Activated CD4-positive, alpha-beta memory T cell treated with anti-CD3 and anti-CD28 coated beads, Interleukin-2, amount 10 ng/mL, durations not matched to agents 7 days and 5 days (primary cell): Measurements from ENCODE around the gene OLIG1. TPM values are rescaled to one million over a fixed set of nuclear protein-coding genes. Genes with fewer than 3 reads are reported as not detected.

Source experiments
- CTCF ChIA-PET: fragments of 350-600 bp; sonication (Branson Sonifier 250); formaldehyde crosslinking; loops from one replicate; lab custom pipeline; 2021; ENCODE audit warnings: antibody characterized with exemption, inconsistent platforms; lab: Charles Lee
- POLR2A ChIA-PET: fragments of 350-600 bp; sonication (Branson Sonifier 250); formaldehyde crosslinking; loops from one replicate; lab custom pipeline; 2021; ENCODE audit warnings: antibody characterized with exemption; lab: Charles Lee
- DNase-seq: peaks from one replicate; pipeline ENCODE4 v3.0.0-alpha.2; 2020
- H3K27ac Mint-ChIP-seq: one replicate; pipeline ENCODE4 v1.8.0; 2021; ENCODE audit warnings: mild to moderate bottlenecking, mixed read lengths
- H3K27me3 Mint-ChIP-seq: one replicate; pipeline ENCODE4 v1.8.0; 2021; ENCODE audit warnings: mixed read lengths
- H3K36me3 Mint-ChIP-seq: one replicate; pipeline ENCODE4 v1.8.0; 2021; ENCODE audit warnings: low read depth, mixed read lengths
- H3K4me1 Mint-ChIP-seq: one replicate; pipeline ENCODE4 v1.8.0; 2021; ENCODE audit warnings: mixed read lengths
- H3K4me3 Mint-ChIP-seq: one replicate; pipeline ENCODE4 v1.8.0; 2021; ENCODE audit warnings: mild to moderate bottlenecking, mixed read lengths
- H3K9me3 Mint-ChIP-seq: one replicate; pipeline ENCODE4 v1.8.0; 2021; ENCODE audit warnings: mixed read lengths
- total RNA-seq, 2 experiments: library from RNA; stranded (reverse); gene quantifications; one replicate each; pipeline ENCODE4 v1.2.3, GENCODE V29; 2021

OLIG1 gene
- total RNA-seq, 2 experiments from 2014 or later, result not detected

- Mint-ChIP-seq H3K4me1 (peaks cover 27% of the 10 kb centered on the region), H3K36me3 (peaks cover 15% of the 10 kb centered on the region), H3K4me3 (peak overlapping the region; percentile 4), H3K27me3 (peaks cover 76% of the 10 kb centered on the region), H3K27ac (peak overlapping the region; percentile 35), H3K9me3 (no peaks in the 10 kb centered on the region)
- no peak for DNase-seq
- POLR2A ChIA-PET, result interaction anchor here (0.6 kb wide), 1 partner anchor 918 kb away, joined by 3 read pairs; no protein-coding TSS in a partner anchor
- CTCF ChIA-PET, result interaction anchor here (2.2 kb wide), 1 partner anchor 170 kb away, joined by 7 read pairs; no protein-coding TSS in a partner anchor
These were observed 43.0 kb upstream of the OLIG1 start for GRCh38 chr21:33026878-33027400.

DNA sequence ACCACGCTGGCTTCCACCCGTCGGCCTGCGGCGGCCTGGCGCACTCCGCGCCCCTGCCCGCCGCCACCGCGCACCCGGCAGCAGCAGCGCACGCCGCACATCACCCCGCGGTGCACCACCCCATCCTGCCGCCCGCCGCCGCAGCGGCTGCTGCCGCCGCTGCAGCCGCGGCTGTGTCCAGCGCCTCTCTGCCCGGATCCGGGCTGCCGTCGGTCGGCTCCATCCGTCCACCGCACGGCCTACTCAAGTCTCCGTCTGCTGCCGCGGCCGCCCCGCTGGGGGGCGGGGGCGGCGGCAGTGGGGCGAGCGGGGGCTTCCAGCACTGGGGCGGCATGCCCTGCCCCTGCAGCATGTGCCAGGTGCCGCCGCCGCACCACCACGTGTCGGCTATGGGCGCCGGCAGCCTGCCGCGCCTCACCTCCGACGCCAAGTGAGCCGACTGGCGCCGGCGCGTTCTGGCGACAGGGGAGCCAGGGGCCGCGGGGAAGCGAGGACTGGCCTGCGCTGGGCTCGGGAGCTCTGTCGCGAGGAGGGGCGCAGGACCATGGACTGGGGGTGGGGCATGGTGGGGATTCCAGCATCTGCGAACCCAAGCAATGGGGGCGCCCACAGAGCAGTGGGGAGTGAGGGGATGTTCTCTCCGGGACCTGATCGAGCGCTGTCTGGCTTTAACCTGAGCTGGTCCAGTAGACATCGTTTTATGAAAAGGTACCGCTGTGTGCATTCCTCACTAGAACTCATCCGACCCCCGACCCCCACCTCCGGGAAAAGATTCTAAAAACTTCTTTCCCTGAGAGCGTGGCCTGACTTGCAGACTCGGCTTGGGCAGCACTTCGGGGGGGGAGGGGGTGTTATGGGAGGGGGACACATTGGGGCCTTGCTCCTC lies 42.3 kb upstream of the OLIG1 start:
- no peak overlapping the region for H3K4me3 Mint-ChIP-seq
- POLR2A ChIA-PET, result no interaction called here
- H3K27me3 Mint-ChIP-seq, result peaks cover 75% of the 10 kb centered on the region
- no peak overlapping the region for H3K27ac Mint-ChIP-seq
- H3K36me3 Mint-ChIP-seq, result peaks cover 14% of the 10 kb centered on the region
- CTCF ChIA-PET, result interaction anchor here (2.2 kb wide), 1 partner anchor 169 kb away, joined by 7 read pairs; no protein-coding TSS in a partner anchor
- no peak for DNase-seq
- no peaks in the 10 kb centered on the region for H3K9me3 Mint-ChIP-seq
- H3K4me1 Mint-ChIP-seq, result peaks cover 26% of the 10 kb centered on the region

DNA sequence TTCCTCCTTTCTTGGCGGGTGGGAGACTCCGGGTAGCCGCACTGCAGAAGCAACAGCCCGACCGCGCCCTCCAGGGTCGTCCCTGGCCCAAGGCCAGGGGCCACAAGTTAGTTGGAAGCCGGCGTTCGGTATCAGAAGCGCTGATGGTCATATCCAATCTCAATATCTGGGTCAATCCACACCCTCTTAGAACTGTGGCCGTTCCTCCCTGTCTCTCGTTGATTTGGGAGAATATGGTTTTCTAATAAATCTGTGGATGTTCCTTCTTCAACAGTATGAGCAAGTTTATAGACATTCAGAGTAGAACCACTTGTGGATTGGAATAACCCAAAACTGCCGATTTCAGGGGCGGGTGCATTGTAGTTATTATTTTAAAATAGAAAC lies 41.7 kb upstream of the OLIG1 start:
- Mint-ChIP-seq H3K9me3 (no peaks in the 10 kb centered on the region), H3K4me1 (peaks cover 25% of the 10 kb centered on the region), H3K27me3 (peaks cover 72% of the 10 kb centered on the region), H3K4me3 (no peak overlapping the region), H3K27ac (peak overlapping the region; percentile 54), H3K36me3 (peaks cover 13% of the 10 kb centered on the region)
- POLR2A ChIA-PET, result no interaction called here
- DNase-seq, result no peak
- CTCF ChIA-PET, result no interaction called here

DNA sequence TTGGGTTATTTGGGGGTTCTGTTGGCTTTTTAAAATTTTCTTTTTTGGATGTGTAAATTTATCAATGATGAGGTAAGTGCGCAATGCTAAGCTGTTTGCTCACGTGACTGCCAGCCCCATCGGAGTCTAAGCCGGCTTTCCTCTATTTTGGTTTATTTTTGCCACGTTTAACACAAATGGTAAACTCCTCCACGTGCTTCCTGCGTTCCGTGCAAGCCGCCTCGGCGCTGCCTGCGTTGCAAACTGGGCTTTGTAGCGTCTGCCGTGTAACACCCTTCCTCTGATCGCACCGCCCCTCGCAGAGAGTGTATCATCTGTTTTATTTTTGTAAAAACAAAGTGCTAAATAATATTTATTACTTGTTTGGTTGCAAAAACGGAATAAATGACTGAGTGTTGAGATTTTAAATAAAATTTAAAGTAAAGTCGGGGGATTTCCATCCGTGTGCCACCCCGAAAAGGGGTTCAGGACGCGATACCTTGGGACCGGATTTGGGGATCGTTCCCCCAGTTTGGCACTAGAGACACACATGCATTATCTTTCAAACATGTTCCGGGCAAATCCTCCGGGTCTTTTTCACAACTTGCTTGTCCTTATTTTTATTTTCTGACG lies 41.1 kb upstream of the OLIG1 start:
- DNase-seq, result peak; percentile 31
- peaks cover 25% of the 10 kb centered on the region for H3K4me1 Mint-ChIP-seq
- no peak overlapping the region for H3K27ac Mint-ChIP-seq
- peaks cover 66% of the 10 kb centered on the region for H3K27me3 Mint-ChIP-seq
- H3K4me3 Mint-ChIP-seq, result peak overlapping the region; percentile 27
- ChIA-PET CTCF (no interaction called here), POLR2A (no interaction called here)
- no peaks in the 10 kb centered on the region for H3K9me3 Mint-ChIP-seq
- H3K36me3 Mint-ChIP-seq, result peaks cover 13% of the 10 kb centered on the region

DNA sequence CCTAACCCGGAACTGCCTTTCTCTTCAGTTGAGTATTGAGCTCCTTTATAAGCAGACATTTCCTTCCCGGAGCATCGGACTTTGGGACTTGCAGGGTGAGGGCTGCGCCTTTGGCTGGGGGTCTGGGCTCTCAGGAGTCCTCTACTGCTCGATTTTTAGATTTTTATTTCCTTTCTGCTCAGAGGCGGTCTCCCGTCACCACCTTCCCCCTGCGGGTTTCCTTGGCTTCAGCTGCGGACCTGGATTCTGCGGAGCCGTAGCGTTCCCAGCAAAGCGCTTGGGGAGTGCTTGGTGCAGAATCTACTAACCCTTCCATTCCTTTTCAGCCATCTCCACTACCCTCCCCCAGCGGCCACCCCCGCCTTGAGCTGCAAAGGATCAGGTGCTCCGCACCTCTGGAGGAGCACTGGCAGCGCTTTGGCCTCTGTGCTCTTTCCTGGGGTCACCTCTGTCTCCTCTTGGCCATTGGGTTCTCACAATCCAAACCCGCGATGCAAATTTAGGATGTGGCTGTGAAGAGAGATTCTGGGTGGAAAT lies 40.5 kb upstream of the OLIG1 start:
- ChIA-PET POLR2A (no interaction called here), CTCF (no interaction called here)
- no peak for DNase-seq
- Mint-ChIP-seq H3K9me3 (no peaks in the 10 kb centered on the region), H3K27me3 (peaks cover 60% of the 10 kb centered on the region), H3K4me1 (peaks cover 21% of the 10 kb centered on the region), H3K27ac (no peak overlapping the region), H3K4me3 (no peak overlapping the region), H3K36me3 (peaks cover 8% of the 10 kb centered on the region)

- Mint-ChIP-seq H3K27me3 (peaks cover 55% of the 10 kb centered on the region), H3K27ac (no peak overlapping the region), H3K4me1 (peaks cover 21% of the 10 kb centered on the region), H3K36me3 (peaks cover 8% of the 10 kb centered on the region), H3K9me3 (no peaks in the 10 kb centered on the region), H3K4me3 (no peak overlapping the region)
- POLR2A ChIA-PET, result no interaction called here
- no peak for DNase-seq
- CTCF ChIA-PET, result no interaction called here
These were observed 39.9 kb upstream of the OLIG1 start for GRCh38 chr21:33029975-33030461.

- ChIA-PET CTCF (no interaction called here), POLR2A (no interaction called here)
- no peaks in the 10 kb centered on the region for H3K9me3 Mint-ChIP-seq
- H3K27me3 Mint-ChIP-seq, result peaks cover 51% of the 10 kb centered on the region
- DNase-seq, result no peak
- H3K27ac Mint-ChIP-seq, result no peak overlapping the region
- peaks cover 8% of the 10 kb centered on the region for H3K36me3 Mint-ChIP-seq
- no peak overlapping the region for H3K4me3 Mint-ChIP-seq
- peaks cover 22% of the 10 kb centered on the region for H3K4me1 Mint-ChIP-seq
These were observed 39.3 kb upstream of the OLIG1 start for GRCh38 chr21:33030633-33031032.

- CTCF ChIA-PET, result no interaction called here
- Mint-ChIP-seq H3K9me3 (no peaks in the 10 kb centered on the region), H3K27me3 (peaks cover 44% of the 10 kb centered on the region), H3K27ac (no peak overlapping the region), H3K4me1 (peaks cover 20% of the 10 kb centered on the region), H3K4me3 (no peak overlapping the region), H3K36me3 (peaks cover 3% of the 10 kb centered on the region)
- POLR2A ChIA-PET, result no interaction called here
- no peak for DNase-seq
These were observed 38.6 kb upstream of the OLIG1 start for GRCh38 chr21:33031152-33031911.

DNA sequence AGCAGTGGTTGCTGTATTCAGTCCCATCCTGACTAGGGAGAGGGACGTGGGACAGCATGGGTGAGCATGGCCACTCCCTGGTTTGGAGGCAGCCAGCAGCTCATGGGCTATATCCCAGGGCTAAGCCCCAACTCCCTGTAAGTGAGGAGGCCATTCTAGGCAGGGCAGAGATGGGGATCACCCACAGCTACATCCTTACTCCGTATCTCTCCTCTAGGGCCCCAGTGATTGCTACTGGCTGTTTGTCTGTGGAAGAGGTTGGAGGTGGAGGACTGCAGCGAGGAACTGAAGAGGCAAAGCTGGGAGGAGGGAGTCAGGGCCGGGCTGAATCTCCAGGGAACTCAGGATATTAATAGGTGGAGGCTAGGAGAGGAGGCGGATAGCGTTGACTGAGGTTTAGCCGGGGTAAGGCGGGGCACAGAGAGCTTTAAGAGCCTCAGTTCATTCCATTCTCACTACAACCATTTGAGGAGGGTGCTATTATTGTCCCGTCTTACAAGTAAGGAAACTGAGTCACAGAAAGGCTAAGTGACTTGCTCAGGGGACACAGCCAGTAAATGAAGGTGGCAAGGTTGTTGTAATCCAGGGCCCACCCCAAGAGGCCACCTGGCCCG lies 37.4 kb upstream of the OLIG1 start:
- DNase-seq, result no peak
- Mint-ChIP-seq H3K27me3 (peaks cover 35% of the 10 kb centered on the region), H3K36me3 (peaks cover 3% of the 10 kb centered on the region), H3K9me3 (no peaks in the 10 kb centered on the region), H3K4me1 (peaks cover 27% of the 10 kb centered on the region), H3K27ac (no peak overlapping the region), H3K4me3 (no peak overlapping the region)
- POLR2A ChIA-PET, result interaction anchor here (1.2 kb wide), 1 partner anchor 9 kb away, joined by 3 read pairs; no protein-coding TSS in a partner anchor
- CTCF ChIA-PET, result no interaction called here

- POLR2A ChIA-PET, result interaction anchor here (1.2 kb wide), 1 partner anchor 8 kb away, joined by 3 read pairs; no protein-coding TSS in a partner anchor
- Mint-ChIP-seq H3K9me3 (no peaks in the 10 kb centered on the region), H3K4me1 (peaks cover 24% of the 10 kb centered on the region), H3K27me3 (peaks cover 30% of the 10 kb centered on the region), H3K27ac (no peak overlapping the region), H3K4me3 (no peak overlapping the region), H3K36me3 (peaks cover under 1% of the 10 kb centered on the region)
- CTCF ChIA-PET, result no interaction called here
- DNase-seq, result no peak
These were observed 36.6 kb upstream of the OLIG1 start for GRCh38 chr21:33033094-33033951.

GRCh38 chr21:33033961-33034413 lies 36.0 kb upstream of the OLIG1 start:
- Mint-ChIP-seq H3K4me3 (no peak overlapping the region), H3K27ac (no peak overlapping the region), H3K27me3 (peaks cover 23% of the 10 kb centered on the region), H3K4me1 (peaks cover 20% of the 10 kb centered on the region), H3K9me3 (no peaks in the 10 kb centered on the region), H3K36me3 (no peaks in the 10 kb centered on the region)
- ChIA-PET POLR2A (no interaction called here), CTCF (no interaction called here)
- no peak for DNase-seq
